B cell (primary cell): Measurements from ENCODE around the gene TMC6.

ENCODE experiments used
- EZH2 ChIP-seq: IDR thresholded peaks from 2 replicates; pipeline ENCODE4 v1.6.1; 2012; ENCODE audit warnings: borderline replicate concordance, low read depth, mild to moderate bottlenecking, moderate library complexity, low read length; ENCODE audit not compliant: insufficient read depth, poor library complexity, severe bottlenecking
- TF ChIP-seq, protein P1 (sequence below): fragments of 200-600 bp; IDR thresholded peaks from one replicate; pipeline ENCODE4 v1.8.0; 2022; ENCODE audit warnings: antibody characterized with exemption, mild to moderate bottlenecking

DNA sequence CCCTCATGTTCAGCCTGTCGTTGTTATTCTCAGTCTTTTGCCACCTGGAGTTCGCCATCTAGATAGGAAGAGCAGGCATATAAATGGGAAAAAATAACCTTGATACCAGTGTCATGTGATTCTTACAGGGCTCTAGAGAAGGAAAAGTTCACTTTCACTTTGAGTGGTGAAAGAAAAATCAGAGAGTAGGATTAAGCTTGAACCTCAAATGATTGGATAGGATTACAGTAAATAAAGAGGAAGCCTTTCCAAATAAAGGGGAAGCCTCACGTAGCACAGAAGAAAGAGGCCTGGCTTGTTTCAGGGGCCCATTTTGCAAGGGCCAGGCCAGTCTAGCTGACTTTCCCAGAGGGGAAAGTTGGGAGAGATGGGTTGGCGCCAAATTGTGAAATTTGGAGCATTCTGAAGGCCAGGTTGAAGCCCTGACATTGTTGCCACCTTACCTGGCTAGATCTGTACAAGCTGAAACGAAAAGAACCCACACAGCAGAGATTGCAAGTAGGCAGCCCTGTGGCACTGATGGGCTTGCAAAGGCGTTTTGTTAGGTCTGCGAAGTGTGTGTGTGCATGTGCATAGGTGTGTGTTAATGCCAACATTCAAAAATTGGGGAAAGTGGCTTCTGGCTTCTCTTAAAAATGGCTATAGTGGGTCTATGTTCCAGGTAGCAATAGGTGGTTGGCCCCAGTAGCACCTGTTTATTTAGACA lies 38.8 kb downstream of the TMC6 start:
- TF ChIP-seq, protein P1, sequence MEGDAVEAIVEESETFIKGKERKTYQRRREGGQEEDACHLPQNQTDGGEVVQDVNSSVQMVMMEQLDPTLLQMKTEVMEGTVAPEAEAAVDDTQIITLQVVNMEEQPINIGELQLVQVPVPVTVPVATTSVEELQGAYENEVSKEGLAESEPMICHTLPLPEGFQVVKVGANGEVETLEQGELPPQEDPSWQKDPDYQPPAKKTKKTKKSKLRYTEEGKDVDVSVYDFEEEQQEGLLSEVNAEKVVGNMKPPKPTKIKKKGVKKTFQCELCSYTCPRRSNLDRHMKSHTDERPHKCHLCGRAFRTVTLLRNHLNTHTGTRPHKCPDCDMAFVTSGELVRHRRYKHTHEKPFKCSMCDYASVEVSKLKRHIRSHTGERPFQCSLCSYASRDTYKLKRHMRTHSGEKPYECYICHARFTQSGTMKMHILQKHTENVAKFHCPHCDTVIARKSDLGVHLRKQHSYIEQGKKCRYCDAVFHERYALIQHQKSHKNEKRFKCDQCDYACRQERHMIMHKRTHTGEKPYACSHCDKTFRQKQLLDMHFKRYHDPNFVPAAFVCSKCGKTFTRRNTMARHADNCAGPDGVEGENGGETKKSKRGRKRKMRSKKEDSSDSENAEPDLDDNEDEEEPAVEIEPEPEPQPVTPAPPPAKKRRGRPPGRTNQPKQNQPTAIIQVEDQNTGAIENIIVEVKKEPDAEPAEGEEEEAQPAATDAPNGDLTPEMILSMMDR: no peak
- no peak for TF ChIP-seq EZH2
